OCI-LY3 (cell line): Measurements from ENCODE around the gene CHD6.

Experiments
- H2AFZ ChIP-seq: fragments of 200-600, 300-600 bp; shearing (Covaris generic); 2 replicates; pipeline ENCODE4 v1.6.0; 2014; ENCODE audit warnings: antibody characterized with exemption, low read depth, low read length
- H3K27ac ChIP-seq: fragments of 200-600, 300-600 bp; sonication (generic); 2 replicates; pipeline ENCODE4 v1.5.1; 2014; ENCODE audit warnings: mild to moderate bottlenecking, low read length, moderate library complexity, mixed read lengths
- H3K27me3 ChIP-seq: fragments of 200-600, 300-600 bp; sonication (generic); 2 replicates; pipeline ENCODE4 v1.6.1; 2014; ENCODE audit warnings: low read depth, low read length, mixed read lengths
- H3K36me3 ChIP-seq: fragments of 200-600, 300-600 bp; sonication (generic); replicated peaks from 2 replicates; pipeline ENCODE3; 2014; ENCODE audit warnings: low read depth, low read length, mixed read lengths
- H3K4me1 ChIP-seq: fragments of 300-600, 200-600 bp; sonication (generic); 2 replicates; pipeline ENCODE4 v1.6.1; 2014; ENCODE audit warnings: low read length, mixed read lengths
- H3K4me2 ChIP-seq: fragments of 200-600, 300-600 bp; sonication (generic); 2 replicates; pipeline ENCODE4 v1.6.1; 2014; ENCODE audit warnings: low read length, mixed read lengths
- H3K4me3 ChIP-seq: fragments of 300-600, 200-600 bp; sonication (generic); 2 replicates; pipeline ENCODE4 v1.5.1; 2014; ENCODE audit warnings: antibody characterized with exemption, mild to moderate bottlenecking, low read length, moderate library complexity
- H3K79me2 ChIP-seq: fragments of 300-600, 200-600 bp; shearing (Covaris generic); 2 replicates; pipeline ENCODE4 v1.6.1; 2014; ENCODE audit warnings: mild to moderate bottlenecking, low read length, mixed read lengths
- H3K9ac ChIP-seq: fragments of 300-600, 200-600 bp; shearing (Covaris generic); 2 replicates; pipeline ENCODE4 v1.6.0; 2014; ENCODE audit warnings: mild to moderate bottlenecking, low read length, moderate library complexity
- H3K9me3 ChIP-seq: fragments of 200-600, 300-600 bp; shearing (Covaris generic); 2 replicates; pipeline ENCODE4 v1.6.1; 2014; ENCODE audit warnings: low read length, mixed read lengths; ENCODE audit not compliant: insufficient read depth
- H4K20me1 ChIP-seq: fragments of 200-600, 300-600 bp; sonication (generic); 2 replicates; pipeline ENCODE4 v1.6.1; 2016; ENCODE audit warnings: low read length, mixed read lengths; ENCODE audit not compliant: insufficient read depth
- CTCF ChIP-seq: fragments of 200-600, 300-600 bp; sonication (generic); IDR thresholded peaks from 2 replicates; pipeline ENCODE4 v1.5.1; 2014; ENCODE audit warnings: antibody characterized with exemption, low read length, low read depth
- EZH2phosphoT487 ChIP-seq: fragments of 200-600 bp; shearing (Covaris generic); IDR thresholded peaks from 2 replicates; pipeline ENCODE4 v1.6.1; 2018; ENCODE audit warnings: antibody characterized with exemption, mixed run types, low read depth

CHD6 gene

GRCh38 chr20:41531518-41532275 is 86.5 kb downstream of the CHD6 start:
- H3K79me2 ChIP-seq = peaks cover 8% of the 10 kb centered on the region
- peaks cover 27% of the 10 kb centered on the region for H3K36me3 ChIP-seq
- no peaks in the 10 kb centered on the region for H3K27me3 ChIP-seq
- H3K9ac ChIP-seq = no peak overlapping the region
- H3K4me2 ChIP-seq = no peak overlapping the region
- H2AFZ ChIP-seq = no peak overlapping the region
- H3K9me3 ChIP-seq = no peaks in the 10 kb centered on the region
- H3K4me3 ChIP-seq = no peak overlapping the region
- peaks cover 21% of the 10 kb centered on the region for H4K20me1 ChIP-seq
- H3K4me1 ChIP-seq = no peaks in the 10 kb centered on the region
- no peak overlapping the region for H3K27ac ChIP-seq
- no peak for TF ChIP-seq EZH2phosphoT487
- TF ChIP-seq CTCF = no peak

- Histone ChIP-seq H3K79me2 (peaks cover 8% of the 10 kb centered on the region), H3K9ac (no peak overlapping the region)
- TF ChIP-seq CTCF = no peak
- no peak for TF ChIP-seq EZH2phosphoT487
Observed at GRCh38 chr20:41530923-41531322, 87.3 kb downstream of the CHD6 start.

GRCh38 chr20:41526327-41526726 is 91.8 kb downstream of the CHD6 start:
- H3K79me2 ChIP-seq = peaks cover 8% of the 10 kb centered on the region
- no peak overlapping the region for H2AFZ ChIP-seq
- H3K9me3 ChIP-seq = no peaks in the 10 kb centered on the region
- no peak overlapping the region for H3K27ac ChIP-seq
- H3K36me3 ChIP-seq = peaks cover 18% of the 10 kb centered on the region
- H3K4me1 ChIP-seq = peaks cover 8% of the 10 kb centered on the region
- no peak overlapping the region for H3K4me3 ChIP-seq
- no peak overlapping the region for H3K4me2 ChIP-seq
- H4K20me1 ChIP-seq = peaks cover 39% of the 10 kb centered on the region
- TF ChIP-seq CTCF = no peak
- TF ChIP-seq EZH2phosphoT487 = no peak
- no peak overlapping the region for H3K9ac ChIP-seq
- H3K27me3 ChIP-seq = no peaks in the 10 kb centered on the region

More at GRCh38 chr20:41530923-41531322, 87.3 kb downstream of the CHD6 start:
- H3K27ac ChIP-seq = no peak overlapping the region
- H3K9me3 ChIP-seq = no peaks in the 10 kb centered on the region
- peaks cover 25% of the 10 kb centered on the region for H4K20me1 ChIP-seq
- H2AFZ ChIP-seq = no peak overlapping the region
- H3K4me2 ChIP-seq = no peak overlapping the region
- no peaks in the 10 kb centered on the region for H3K4me1 ChIP-seq
- no peak overlapping the region for H3K4me3 ChIP-seq
- peaks cover 32% of the 10 kb centered on the region for H3K36me3 ChIP-seq
- no peaks in the 10 kb centered on the region for H3K27me3 ChIP-seq

- H3K9me3 ChIP-seq = no peaks in the 10 kb centered on the region
- H3K4me3 ChIP-seq = no peak overlapping the region
- peaks cover 7% of the 10 kb centered on the region for H3K79me2 ChIP-seq
- H3K4me2 ChIP-seq = no peak overlapping the region
- no peak overlapping the region for H3K9ac ChIP-seq
- H3K27me3 ChIP-seq = no peaks in the 10 kb centered on the region
- peaks cover 17% of the 10 kb centered on the region for H3K36me3 ChIP-seq
- H2AFZ ChIP-seq = no peak overlapping the region
- H3K4me1 ChIP-seq = peaks cover 8% of the 10 kb centered on the region
- no peak overlapping the region for H3K27ac ChIP-seq
- no peak for TF ChIP-seq CTCF
- TF ChIP-seq EZH2phosphoT487 = no peak
- peaks cover 36% of the 10 kb centered on the region for H4K20me1 ChIP-seq
Observed at GRCh38 chr20:41524980-41525613, 93.1 kb downstream of the CHD6 start.
